Esophagus squamous epithelium (tissue), 4 donors: ENCODE data around the gene CNTNAP2.

Source experiments
- POLR2A ChIP-seq, 4 donors: fragments of 450-650 bp; IDR thresholded peaks; one replicate each; pipeline ENCODE4 v1.6.1; 2017; ENCODE audit warnings: antibody characterized with exemption in 4 of 4, mild to moderate bottlenecking in 4 of 4, moderate library complexity in 3 of 4
- TF ChIP-seq, protein P1 (sequence below), 6 experiments: fragments of 450-650 bp in 4 of 6; fragments of 200-600 bp in 2 of 6; sonication (generic) in 2 of 6; IDR thresholded peaks; one replicate each; pipeline ENCODE4 v1.5.1; 2016 to 2019; ENCODE audit warnings: antibody characterized with exemption in 6 of 6, mild to moderate bottlenecking in 4 of 6, moderate library complexity in 4 of 6

GRCh38 chr7:148442141-148442655 is 2325.6 kb downstream of the CNTNAP2 start:
- TF ChIP-seq, protein P1, sequence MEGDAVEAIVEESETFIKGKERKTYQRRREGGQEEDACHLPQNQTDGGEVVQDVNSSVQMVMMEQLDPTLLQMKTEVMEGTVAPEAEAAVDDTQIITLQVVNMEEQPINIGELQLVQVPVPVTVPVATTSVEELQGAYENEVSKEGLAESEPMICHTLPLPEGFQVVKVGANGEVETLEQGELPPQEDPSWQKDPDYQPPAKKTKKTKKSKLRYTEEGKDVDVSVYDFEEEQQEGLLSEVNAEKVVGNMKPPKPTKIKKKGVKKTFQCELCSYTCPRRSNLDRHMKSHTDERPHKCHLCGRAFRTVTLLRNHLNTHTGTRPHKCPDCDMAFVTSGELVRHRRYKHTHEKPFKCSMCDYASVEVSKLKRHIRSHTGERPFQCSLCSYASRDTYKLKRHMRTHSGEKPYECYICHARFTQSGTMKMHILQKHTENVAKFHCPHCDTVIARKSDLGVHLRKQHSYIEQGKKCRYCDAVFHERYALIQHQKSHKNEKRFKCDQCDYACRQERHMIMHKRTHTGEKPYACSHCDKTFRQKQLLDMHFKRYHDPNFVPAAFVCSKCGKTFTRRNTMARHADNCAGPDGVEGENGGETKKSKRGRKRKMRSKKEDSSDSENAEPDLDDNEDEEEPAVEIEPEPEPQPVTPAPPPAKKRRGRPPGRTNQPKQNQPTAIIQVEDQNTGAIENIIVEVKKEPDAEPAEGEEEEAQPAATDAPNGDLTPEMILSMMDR (IDR thresholded peaks at IDR 0.05) = no peak
- TF ChIP-seq POLR2A (IDR thresholded peaks at IDR 0.05) = no peak
